Hematopoietic multipotent progenitor cell treated with erythropoietin and hydrocortisone succinate and interleukin-3 and kit ligand, for 8 days (in vitro differentiated cells): Measurements from ENCODE around the gene JMJD6.
A peak's percentile ranks its signal among the peaks of the same experiment; 100 is the strongest.
"Not testable (repeated sequence)": the region's sequence is repeated elsewhere in the genome, so short reads cannot be mapped to it uniquely, and the experiment has no call there.

ENCODE experiments used
- DNase-seq: peaks from one replicate; pipeline ENCODE4 v3.0.0-alpha.2; 2015

The JMJD6 gene

GRCh38 chr17:76736349-76737081 lies 10.1 kb upstream of the JMJD6 start:
- DNase-seq, result peak; percentile 71

- peak; percentile 30 for DNase-seq
Observed at GRCh38 chr17:76735586-76736348, 9.4 kb upstream of the JMJD6 start.

- peak; percentile 51 for DNase-seq
Observed at GRCh38 chr17:76735006-76735405, 8.6 kb upstream of the JMJD6 start.

GRCh38 chr17:76734080-76734840 lies 7.9 kb upstream of the JMJD6 start:
- DNase-seq, result peak; percentile 43

- DNase-seq, result no peak
Observed at GRCh38 chr17:76733618-76733957, 7.2 kb upstream of the JMJD6 start.

- peak; percentile 41 for DNase-seq
Observed at GRCh38 chr17:76732734-76733617, 6.6 kb upstream of the JMJD6 start.

- DNase-seq, result peak; percentile 20
Observed at GRCh38 chr17:76731800-76732733, 5.7 kb upstream of the JMJD6 start.

- peak; percentile 48 for DNase-seq
Observed at GRCh38 chr17:76727745-76728456, 1.5 kb upstream of the JMJD6 start.

GRCh38 chr17:76726776-76727718 lies 641 bp upstream of the JMJD6 start, which contains the start of gene METTL23:
Gene METTL23 (plus strand): TSS chr17:76726839. CDS start chr17:76729711, 2,872 bp downstream.
- peak; percentile 76 for DNase-seq

- DNase-seq, result peak; percentile 80
Observed at GRCh38 chr17:76725580-76726230, 701 bp downstream of the JMJD6 start.

- DNase-seq, result no peak
Observed at GRCh38 chr17:76723812-76724211, 2.6 kb downstream of the JMJD6 start.

GRCh38 chr17:76722977-76723376 lies 3.4 kb downstream of the JMJD6 start:
- DNase-seq, result not testable (repeated sequence)

GRCh38 chr17:76722279-76722678 lies 4.1 kb downstream of the JMJD6 start:
- no peak for DNase-seq

GRCh38 chr17:76721463-76721862 lies 4.9 kb downstream of the JMJD6 start:
- no peak for DNase-seq

GRCh38 chr17:76720941-76721340 lies 5.5 kb downstream of the JMJD6 start:
- DNase-seq, result no peak

- no peak for DNase-seq
Observed at GRCh38 chr17:76720211-76720610, 6.2 kb downstream of the JMJD6 start.

- DNase-seq, result no peak
Observed at GRCh38 chr17:76718516-76718915, 7.9 kb downstream of the JMJD6 start.

GRCh38 chr17:76716839-76717215 lies 9.6 kb downstream of the JMJD6 start:
- no peak for DNase-seq
